GM12865 (cell line): ENCODE measurements around the gene SLC6A11.

Source experiments
- DNase-seq: peaks from one replicate; pipeline ENCODE4 v3.0.0; 2010; ENCODE audit warnings: low read depth
- H3K4me3 ChIP-seq: 2 replicates; pipeline ENCODE4 v1.5.1; 2011; ENCODE audit warnings: mild to moderate bottlenecking, low read depth, low read length, control low read depth
- TF ChIP-seq, protein P1 (sequence below): IDR thresholded peaks from 2 replicates; pipeline ENCODE4 v1.5.1; 2011; ENCODE audit warnings: low read length, control low read depth, low read depth, inconsistent platforms; ENCODE audit not compliant: insufficient read depth; ENCODE audit errors: missing control alignments

SLC6A11 gene

GRCh38 chr3:10932596-10932995 lies 116.6 kb downstream of the SLC6A11 start:
- no peak overlapping the region for H3K4me3 ChIP-seq
- DNase-seq, result no peak
- TF ChIP-seq, protein P1, sequence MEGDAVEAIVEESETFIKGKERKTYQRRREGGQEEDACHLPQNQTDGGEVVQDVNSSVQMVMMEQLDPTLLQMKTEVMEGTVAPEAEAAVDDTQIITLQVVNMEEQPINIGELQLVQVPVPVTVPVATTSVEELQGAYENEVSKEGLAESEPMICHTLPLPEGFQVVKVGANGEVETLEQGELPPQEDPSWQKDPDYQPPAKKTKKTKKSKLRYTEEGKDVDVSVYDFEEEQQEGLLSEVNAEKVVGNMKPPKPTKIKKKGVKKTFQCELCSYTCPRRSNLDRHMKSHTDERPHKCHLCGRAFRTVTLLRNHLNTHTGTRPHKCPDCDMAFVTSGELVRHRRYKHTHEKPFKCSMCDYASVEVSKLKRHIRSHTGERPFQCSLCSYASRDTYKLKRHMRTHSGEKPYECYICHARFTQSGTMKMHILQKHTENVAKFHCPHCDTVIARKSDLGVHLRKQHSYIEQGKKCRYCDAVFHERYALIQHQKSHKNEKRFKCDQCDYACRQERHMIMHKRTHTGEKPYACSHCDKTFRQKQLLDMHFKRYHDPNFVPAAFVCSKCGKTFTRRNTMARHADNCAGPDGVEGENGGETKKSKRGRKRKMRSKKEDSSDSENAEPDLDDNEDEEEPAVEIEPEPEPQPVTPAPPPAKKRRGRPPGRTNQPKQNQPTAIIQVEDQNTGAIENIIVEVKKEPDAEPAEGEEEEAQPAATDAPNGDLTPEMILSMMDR, result no peak

DNA sequence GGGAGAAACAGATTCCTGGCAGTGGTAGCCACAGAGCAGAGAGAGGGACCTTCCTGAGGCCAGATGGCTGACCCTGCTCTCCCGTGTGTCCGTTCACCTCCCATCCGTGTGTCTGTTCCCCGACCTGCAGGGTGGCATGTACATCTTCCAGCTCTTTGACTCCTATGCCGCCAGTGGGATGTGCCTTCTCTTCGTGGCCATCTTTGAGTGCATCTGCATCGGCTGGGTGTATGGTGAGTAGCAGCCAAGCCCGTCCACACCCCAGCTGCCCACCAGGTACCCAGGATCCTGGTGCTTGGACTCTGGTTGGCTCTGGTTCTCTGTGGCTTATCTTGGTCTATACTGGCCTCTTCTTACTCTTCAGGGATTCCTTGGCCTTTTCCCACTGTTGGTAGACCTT lies 117.0 kb downstream of the SLC6A11 start:
- no peak overlapping the region for H3K4me3 ChIP-seq
- TF ChIP-seq, protein P1, result no peak
- no peak for DNase-seq

GRCh38 chr3:10933470-10933804 lies 117.4 kb downstream of the SLC6A11 start:
- DNase-seq, result no peak
- TF ChIP-seq, protein P1, result no peak
- no peak overlapping the region for H3K4me3 ChIP-seq

DNA sequence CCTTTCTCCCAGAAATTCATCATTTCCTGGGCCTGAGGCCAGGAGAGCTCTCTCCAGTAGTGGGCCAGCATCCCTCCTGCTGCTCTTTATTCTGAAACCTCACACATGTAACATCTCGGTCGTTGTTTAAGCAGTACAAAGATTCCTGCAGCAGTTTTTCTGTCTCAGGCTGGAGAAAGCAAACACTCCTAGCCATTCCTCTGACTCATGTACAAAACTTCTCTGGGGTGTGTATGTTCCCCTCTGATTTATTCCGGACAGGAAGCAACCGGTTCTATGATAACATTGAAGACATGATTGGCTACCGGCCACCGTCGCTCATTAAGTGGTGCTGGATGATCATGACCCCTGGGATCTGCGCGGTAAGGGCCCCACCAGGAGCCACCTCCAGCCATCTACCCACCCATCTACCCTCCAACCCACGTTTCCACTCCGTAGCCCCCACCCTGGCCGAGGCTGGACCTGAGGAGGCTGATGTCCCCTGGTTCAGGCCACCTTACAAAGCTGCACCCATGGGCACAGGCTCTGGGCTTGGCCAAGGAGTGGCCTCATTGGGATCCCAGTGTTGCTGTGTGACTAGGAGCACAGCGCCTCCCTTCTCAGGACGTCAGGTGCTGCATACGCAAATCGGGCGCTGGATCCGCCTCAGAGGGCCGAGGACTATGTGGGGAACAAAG lies 117.9 kb downstream of the SLC6A11 start:
- DNase-seq, result no peak
- TF ChIP-seq, protein P1, result no peak
- no peak overlapping the region for H3K4me3 ChIP-seq

DNA sequence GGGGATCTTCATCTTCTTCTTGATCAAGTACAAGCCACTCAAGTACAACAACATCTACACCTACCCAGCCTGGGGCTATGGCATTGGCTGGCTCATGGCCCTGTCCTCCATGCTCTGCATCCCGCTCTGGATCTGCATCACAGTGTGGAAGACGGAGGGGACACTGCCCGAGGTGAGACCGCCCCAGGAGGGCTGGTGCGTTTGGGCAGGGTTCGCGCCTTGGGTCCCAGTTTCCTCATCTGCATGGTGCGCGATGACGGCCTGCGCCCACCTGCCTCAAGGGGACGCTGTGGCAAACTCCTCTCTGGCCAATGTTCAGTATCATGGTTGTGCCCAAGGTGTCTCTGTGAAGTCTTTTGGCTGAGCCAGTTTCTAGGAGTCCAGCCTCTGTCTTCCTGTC lies 119.0 kb downstream of the SLC6A11 start:
- no peak overlapping the region for H3K4me3 ChIP-seq
- DNase-seq, result no peak
- TF ChIP-seq, protein P1, result no peak

DNA sequence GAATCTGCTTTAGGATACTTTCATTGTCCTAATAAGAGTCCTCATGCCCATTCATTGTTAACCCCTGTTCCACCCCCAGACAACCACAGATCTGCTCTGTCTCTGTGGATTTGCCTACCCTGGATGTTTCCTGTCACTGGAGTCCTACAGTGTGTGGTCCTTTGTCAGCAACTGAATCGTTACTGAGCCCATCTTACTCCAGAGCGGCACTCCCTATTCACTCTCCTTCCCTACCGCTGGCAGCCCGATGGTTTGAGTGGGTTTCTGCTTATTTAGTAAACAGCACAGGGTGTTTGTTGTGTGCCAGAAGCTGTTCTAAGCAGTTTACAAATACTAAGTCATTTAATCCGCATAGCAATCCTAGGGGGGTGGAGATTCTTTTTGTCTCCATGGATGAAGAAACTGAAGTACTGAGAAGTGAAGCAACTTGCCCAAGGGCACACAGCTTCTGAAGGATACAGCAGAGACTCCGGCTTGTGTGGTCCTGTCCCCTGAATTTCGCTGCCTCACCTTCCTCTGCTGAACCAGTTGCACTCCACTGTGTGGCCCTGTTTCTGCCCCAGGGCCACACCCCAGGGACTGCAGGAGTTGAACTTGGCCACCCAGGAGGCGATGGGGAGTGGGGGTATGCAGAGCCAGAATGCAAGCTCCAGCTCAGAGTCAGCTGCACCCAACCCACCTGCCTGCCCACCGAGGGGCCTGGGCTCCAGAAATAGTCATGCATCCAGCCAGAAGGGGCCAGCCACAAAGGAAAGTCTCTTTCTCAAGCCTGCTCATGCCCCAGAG lies 120.0 kb downstream of the SLC6A11 start:
- DNase-seq, result no peak
- H3K4me3 ChIP-seq, result no peak overlapping the region
- TF ChIP-seq, protein P1, result no peak
